ENCODE measurements around the gene TTC33.
"Not testable (repeated sequence)": the region's sequence is repeated elsewhere in the genome, so short reads cannot be mapped to it uniquely, and the experiment has no call there.

TTC33 gene

DNA sequence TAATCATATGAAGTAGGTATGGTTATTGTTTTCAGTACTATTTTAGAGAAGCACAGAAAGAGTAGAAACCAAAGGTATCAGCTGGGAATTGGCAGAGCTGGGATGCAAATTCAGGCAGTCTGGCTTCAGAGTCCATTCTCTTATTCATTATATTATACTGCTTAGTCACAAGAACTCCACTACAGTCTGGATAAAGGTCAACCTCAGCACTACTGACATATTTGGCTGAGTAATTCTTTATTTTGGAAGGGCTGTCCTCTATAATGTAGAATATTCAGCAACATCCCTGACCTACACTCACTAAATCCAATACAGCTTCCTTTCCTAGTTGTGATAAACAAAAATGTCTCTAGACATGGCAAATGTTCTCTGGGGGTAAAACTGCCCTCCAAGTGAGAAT lies 38.5 kb downstream of the TTC33 start:
- H3K4me3 ChIP-seq (replicated peaks; ENCODE audit: low read depth, low read length) = no peak overlapping the region
- TF ChIP-seq, protein P1, sequence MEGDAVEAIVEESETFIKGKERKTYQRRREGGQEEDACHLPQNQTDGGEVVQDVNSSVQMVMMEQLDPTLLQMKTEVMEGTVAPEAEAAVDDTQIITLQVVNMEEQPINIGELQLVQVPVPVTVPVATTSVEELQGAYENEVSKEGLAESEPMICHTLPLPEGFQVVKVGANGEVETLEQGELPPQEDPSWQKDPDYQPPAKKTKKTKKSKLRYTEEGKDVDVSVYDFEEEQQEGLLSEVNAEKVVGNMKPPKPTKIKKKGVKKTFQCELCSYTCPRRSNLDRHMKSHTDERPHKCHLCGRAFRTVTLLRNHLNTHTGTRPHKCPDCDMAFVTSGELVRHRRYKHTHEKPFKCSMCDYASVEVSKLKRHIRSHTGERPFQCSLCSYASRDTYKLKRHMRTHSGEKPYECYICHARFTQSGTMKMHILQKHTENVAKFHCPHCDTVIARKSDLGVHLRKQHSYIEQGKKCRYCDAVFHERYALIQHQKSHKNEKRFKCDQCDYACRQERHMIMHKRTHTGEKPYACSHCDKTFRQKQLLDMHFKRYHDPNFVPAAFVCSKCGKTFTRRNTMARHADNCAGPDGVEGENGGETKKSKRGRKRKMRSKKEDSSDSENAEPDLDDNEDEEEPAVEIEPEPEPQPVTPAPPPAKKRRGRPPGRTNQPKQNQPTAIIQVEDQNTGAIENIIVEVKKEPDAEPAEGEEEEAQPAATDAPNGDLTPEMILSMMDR (IDR thresholded peaks at IDR 0.05; ENCODE audit: low read length, missing control alignments) = no peak
- peak; percentile 59 for DNase-seq (ENCODE audit: low read depth)

DNA sequence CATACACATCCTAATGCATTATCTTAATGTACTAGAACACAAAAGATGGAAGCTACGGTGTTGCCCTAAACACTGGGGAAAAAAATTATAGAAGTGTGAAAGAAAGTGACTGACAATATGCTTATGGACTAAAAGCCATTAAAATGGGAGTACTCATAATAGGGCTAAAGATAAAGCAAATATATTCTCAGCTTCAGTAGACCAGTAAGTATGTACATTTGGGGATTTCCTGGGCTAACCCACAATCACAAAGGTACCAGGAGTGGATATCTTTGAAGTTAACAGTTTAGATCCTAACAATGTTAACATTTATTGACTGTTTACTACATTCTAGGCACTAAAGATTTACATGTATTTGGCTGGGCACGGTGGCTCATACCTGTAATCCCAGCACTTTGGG lies 39.2 kb downstream of the TTC33 start:
- H3K4me3 ChIP-seq (replicated peaks; ENCODE audit: low read depth, low read length) = no peak overlapping the region
- TF ChIP-seq, protein P1 (IDR thresholded peaks at IDR 0.05; ENCODE audit: low read length, missing control alignments) = no peak
- DNase-seq (ENCODE audit: low read depth) = no peak

DNA sequence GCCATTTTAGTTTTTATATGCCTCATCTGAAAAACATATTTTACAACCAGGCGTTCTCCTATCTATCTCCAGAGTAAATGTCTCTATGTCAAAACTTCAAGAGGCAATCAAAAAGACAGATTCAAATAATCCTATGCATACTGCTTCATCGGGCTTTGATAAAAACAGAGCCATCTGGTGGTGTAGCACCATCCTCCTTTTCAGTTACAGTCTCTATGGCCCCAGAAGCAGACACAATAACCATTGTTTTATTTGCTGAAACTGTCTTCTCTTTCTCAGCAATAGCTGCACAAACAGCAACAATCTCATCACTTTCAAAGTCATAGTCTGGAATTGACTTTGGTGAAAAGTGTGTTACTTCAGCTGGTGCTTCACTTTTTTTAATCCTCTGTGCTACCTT lies 39.8 kb downstream of the TTC33 start:
- TF ChIP-seq, protein P1 (IDR thresholded peaks at IDR 0.05; ENCODE audit: low read length, missing control alignments) = peak; percentile 32
- no peak for DNase-seq (ENCODE audit: low read depth)
- H3K4me3 ChIP-seq (replicated peaks; ENCODE audit: low read depth, low read length) = no peak overlapping the region

DNA sequence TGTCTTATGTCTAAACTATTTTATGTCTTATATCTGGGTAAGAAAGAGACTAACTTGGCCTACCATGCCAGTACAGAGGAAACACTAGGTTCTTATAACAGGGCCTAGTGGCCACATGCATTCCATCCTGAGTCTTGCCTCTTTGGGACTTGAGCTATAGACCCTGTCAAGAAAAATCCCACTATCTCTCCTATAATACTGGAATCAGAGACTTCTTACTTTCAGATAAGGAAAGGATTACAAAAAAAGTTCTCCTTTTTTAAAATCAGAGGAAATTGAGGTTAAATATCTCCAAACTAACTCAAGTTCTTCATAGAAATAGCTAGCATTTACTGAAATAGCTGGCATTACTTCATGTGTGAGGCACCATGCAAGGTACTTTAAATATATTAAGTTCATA lies 41.8 kb downstream of the TTC33 start:
- no peak for DNase-seq (ENCODE audit: low read depth)
- no peak overlapping the region for H3K4me3 ChIP-seq (replicated peaks; ENCODE audit: low read depth, low read length)
- TF ChIP-seq, protein P1 (IDR thresholded peaks at IDR 0.05; ENCODE audit: low read length, missing control alignments) = no peak

DNA sequence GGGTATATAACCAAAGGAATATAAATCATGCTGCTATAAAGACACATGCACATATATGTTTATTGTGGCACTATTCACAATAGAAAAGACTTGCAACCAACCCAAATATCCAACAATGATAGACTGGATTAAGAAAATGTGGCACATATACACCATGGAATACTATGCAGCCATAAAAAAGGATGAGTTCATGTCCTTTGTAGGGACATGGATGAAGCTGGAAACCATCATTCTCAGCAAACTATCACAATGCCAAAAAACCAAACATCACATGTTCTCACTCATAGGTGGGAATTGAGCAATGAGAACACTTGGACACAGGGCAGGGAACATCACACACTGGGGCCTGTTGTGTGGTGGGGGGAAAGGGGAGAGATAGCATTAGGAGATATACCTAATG lies 45.2 kb downstream of the TTC33 start:
- not testable (repeated sequence) for DNase-seq (ENCODE audit: low read depth); H3K4me3 ChIP-seq (replicated peaks; ENCODE audit: low read depth, low read length)

DNA sequence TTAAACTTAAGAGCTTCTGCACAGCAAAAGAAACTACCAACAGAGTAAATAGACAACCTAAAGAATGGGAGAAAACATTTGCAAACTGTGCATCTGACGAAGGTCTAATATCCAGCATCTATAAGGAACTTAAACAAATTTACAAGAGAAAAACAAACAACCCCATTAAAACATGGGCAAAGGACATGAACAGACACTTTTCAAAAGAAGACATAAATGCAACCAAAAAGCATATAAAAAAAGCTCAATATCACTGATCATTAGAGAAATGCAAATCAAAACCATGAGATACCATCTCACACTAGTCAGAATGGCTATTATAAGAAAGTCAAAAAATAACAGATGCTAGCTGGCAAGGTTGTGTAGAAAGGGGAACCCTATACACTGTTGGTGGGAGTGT lies 50.3 kb downstream of the TTC33 start:
- H3K4me3 ChIP-seq (replicated peaks; ENCODE audit: low read depth, low read length); DNase-seq (ENCODE audit: low read depth): not testable (repeated sequence)

DNA sequence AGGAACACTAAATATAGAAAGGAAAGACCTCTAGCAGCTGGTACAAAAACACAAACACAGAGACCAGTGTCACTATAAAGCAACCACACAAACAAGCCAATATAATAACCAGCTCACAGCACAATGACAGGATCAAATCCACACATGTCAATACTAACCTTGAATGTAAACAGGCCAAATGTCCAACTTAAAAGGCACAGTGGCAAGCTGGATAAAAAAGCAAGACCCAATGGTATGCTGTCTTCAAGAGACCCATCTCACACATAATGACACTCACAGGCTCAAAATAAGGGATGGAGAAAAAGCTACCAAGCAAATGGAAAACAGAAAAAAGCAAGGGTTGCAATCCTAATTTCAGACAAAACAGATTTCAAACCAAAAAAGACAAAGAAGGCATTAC lies 53.7 kb downstream of the TTC33 start:
- DNase-seq (ENCODE audit: low read depth); H3K4me3 ChIP-seq (replicated peaks; ENCODE audit: low read depth, low read length): not testable (repeated sequence)

DNA sequence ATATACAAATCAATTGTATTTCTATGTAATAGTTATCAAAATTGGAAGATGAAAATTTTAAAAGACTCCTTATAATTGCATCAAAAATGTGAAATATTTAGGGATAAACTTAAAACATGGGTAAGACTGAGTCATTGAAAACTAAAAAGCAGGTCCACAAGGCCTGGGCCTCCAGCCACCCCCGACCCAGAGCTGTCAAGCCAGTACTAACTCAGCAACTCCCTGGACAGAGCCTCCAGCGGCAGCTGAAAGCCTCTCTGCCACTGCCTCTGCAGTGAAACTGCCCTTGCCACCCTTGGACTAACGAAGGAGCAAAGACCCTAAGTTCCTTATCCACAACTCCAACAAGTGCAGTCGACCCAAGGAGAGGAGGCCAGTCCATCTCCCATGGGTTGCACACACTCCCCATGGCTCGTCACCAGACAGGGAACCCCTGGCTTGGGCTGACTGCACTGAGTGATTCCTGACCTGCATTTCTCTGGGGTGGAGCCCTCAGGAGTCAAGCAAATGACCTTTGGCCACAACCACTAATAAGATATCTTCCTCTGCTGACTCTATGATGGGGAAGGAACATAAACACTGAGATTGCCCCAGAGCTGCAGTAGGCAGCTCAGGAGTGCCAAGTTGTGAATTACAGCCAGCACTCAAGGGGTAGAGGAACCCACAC lies 55.5 kb downstream of the TTC33 start:
- H3K4me3 ChIP-seq (replicated peaks; ENCODE audit: low read depth, low read length) = no peak overlapping the region
- no peak for DNase-seq (ENCODE audit: low read depth)
- TF ChIP-seq, protein P1 (IDR thresholded peaks at IDR 0.05; ENCODE audit: low read length, missing control alignments) = no peak

DNA sequence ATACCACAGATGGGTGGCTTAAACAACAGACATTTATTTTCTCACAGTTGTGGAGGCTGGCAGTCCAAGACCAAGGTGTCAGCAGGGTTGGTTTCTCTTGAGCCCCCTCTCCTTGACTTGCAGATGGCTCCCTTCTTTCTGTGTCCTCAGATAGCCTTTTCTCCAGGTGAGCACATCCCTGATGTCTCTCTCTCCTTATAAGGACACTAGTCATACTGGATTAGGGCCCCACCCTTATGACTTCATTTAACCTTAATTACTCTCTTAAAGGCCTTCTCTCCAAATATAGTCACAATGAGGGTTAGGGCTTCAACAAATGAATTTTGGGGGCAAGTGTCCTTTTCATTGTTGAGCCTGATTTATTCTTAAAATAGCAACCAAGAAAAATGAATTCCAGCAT lies 61.3 kb downstream of the TTC33 start:
- DNase-seq (ENCODE audit: low read depth) = no peak
- TF ChIP-seq, protein P1 (IDR thresholded peaks at IDR 0.05; ENCODE audit: low read length, missing control alignments) = no peak
- H3K4me3 ChIP-seq (replicated peaks; ENCODE audit: low read depth, low read length) = no peak overlapping the region

All from fibroblast of pulmonary artery (primary cell).